ENCODE results near the gene MMP17. TPM values are rescaled to one million over a fixed set of nuclear protein-coding genes. Genes with fewer than 3 reads are reported as not detected.

The MMP17 gene
- total RNA-seq, 1 donor from 2014 or later, result 14.1 TPM

GRCh38 chr12:131796411-131796736, 31.8 kb upstream of the MMP17 start:
- Mint-ChIP-seq H3K36me3 (peaks cover 17% of the 10 kb centered on the region), H3K27me3 (no peaks in the 10 kb centered on the region), H3K4me1 (ENCODE audit: unreplicated experiment) (peaks cover 5% of the 10 kb centered on the region), H3K9me3 (no peaks in the 10 kb centered on the region), H3K27ac (peak overlapping the region; percentile 93), H3K4me3 (peak overlapping the region; percentile 46)
- TF ChIP-seq CTCF (conservative IDR thresholded peaks at IDR 0.05), result no peak
- DNase-seq (ENCODE audit: extremely low spot score, unreplicated experiment), result no peak

GRCh38 chr12:131796754-131797587, 31.2 kb upstream of the MMP17 start:
- Mint-ChIP-seq H3K27me3 (no peaks in the 10 kb centered on the region), H3K27ac (no peak overlapping the region)

GRCh38 chr12:131797588-131797934, 30.6 kb upstream of the MMP17 start:
- Mint-ChIP-seq H3K4me3 (no peak overlapping the region), H3K27me3 (no peaks in the 10 kb centered on the region), H3K27ac (no peak overlapping the region), H3K36me3 (peaks cover 13% of the 10 kb centered on the region), H3K4me1 (ENCODE audit: unreplicated experiment) (peaks cover 5% of the 10 kb centered on the region), H3K9me3 (no peaks in the 10 kb centered on the region)
- no peak for DNase-seq (ENCODE audit: extremely low spot score, unreplicated experiment)
- TF ChIP-seq CTCF (conservative IDR thresholded peaks at IDR 0.05), result no peak

More at GRCh38 chr12:131796754-131797587, 31.2 kb upstream of the MMP17 start:
- peaks cover 13% of the 10 kb centered on the region for H3K36me3 Mint-ChIP-seq
- no peak for DNase-seq (ENCODE audit: extremely low spot score, unreplicated experiment)
- H3K4me3 Mint-ChIP-seq, result no peak overlapping the region
- H3K4me1 Mint-ChIP-seq (ENCODE audit: unreplicated experiment), result peaks cover 5% of the 10 kb centered on the region
- no peak for TF ChIP-seq CTCF (conservative IDR thresholded peaks at IDR 0.05)
- H3K9me3 Mint-ChIP-seq, result no peaks in the 10 kb centered on the region

GRCh38 chr12:131799195-131799594, 29.0 kb upstream of the MMP17 start:
- peaks cover 5% of the 10 kb centered on the region for H3K4me1 Mint-ChIP-seq (ENCODE audit: unreplicated experiment)
- H3K9me3 Mint-ChIP-seq, result no peaks in the 10 kb centered on the region
- no peak overlapping the region for H3K4me3 Mint-ChIP-seq
- H3K27ac Mint-ChIP-seq, result no peak overlapping the region
- no peaks in the 10 kb centered on the region for H3K27me3 Mint-ChIP-seq
- peaks cover 13% of the 10 kb centered on the region for H3K36me3 Mint-ChIP-seq
- TF ChIP-seq CTCF (conservative IDR thresholded peaks at IDR 0.05), result no peak
- no peak for DNase-seq (ENCODE audit: extremely low spot score, unreplicated experiment)

- no peaks in the 10 kb centered on the region for H3K27me3 Mint-ChIP-seq
- no peak overlapping the region for H3K27ac Mint-ChIP-seq
- H3K4me1 Mint-ChIP-seq (ENCODE audit: unreplicated experiment), result peaks cover 5% of the 10 kb centered on the region
- peaks cover 13% of the 10 kb centered on the region for H3K36me3 Mint-ChIP-seq
- no peak for DNase-seq (ENCODE audit: extremely low spot score, unreplicated experiment)
- H3K4me3 Mint-ChIP-seq, result no peak overlapping the region
- no peak for TF ChIP-seq CTCF (conservative IDR thresholded peaks at IDR 0.05)
- H3K9me3 Mint-ChIP-seq, result no peaks in the 10 kb centered on the region
Observed at GRCh38 chr12:131799828-131800593, 28.2 kb upstream of the MMP17 start.

All from type B pancreatic cell (in vitro differentiated cells).